Measurements from ENCODE around the gene THSD7B. TPM values are rescaled to one million over a fixed set of nuclear protein-coding genes. Genes with fewer than 3 reads are reported as not detected.

THSD7B gene
- polyA plus RNA-seq, 2 of the 4 experiments (the other 2 are of a cell fraction): not detected

- no peak for FAIRE-seq
Measured at GRCh38 chr2:137047369-137047768, 282.0 kb downstream of the THSD7B start.

More at GRCh38 chr2:137047369-137047768, 282.0 kb downstream of the THSD7B start:
- no peak for ATAC-seq
- ChIA-PET POLR2A (no interaction called here), CTCF (interaction anchor here (1.5 kb wide), 1 partner anchor 12 kb away, joined by 3 read pairs; no protein-coding TSS in a partner anchor)
- H3K4me3 ChIP-seq: no peak overlapping the region
- DNase-seq (ENCODE audit: low read depth in 1 of 2, low spot score in 1 of 2): no peak
- TF ChIP-seq ZSCAN20 (CRISPR knock-in tag; IDR thresholded peaks at IDR 0.05) (no peak), FOSB (CRISPR knock-in tag; IDR thresholded peaks at IDR 0.05) (no peak), HOXB13 (CRISPR knock-in tag; IDR thresholded peaks at IDR 0.05; ENCODE audit: low read depth) (no peak), REST (IDR thresholded peaks at IDR 0.05) (no peak), MAFK (IDR thresholded peaks at IDR 0.05; ENCODE audit: partially characterized antibody) (no peak), POLR2AphosphoS2 (conservative IDR thresholded peaks at IDR 0.05; ENCODE audit: low read length) (no peak), SREBF2 (IDR thresholded peaks at IDR 0.05) (no peak), HOXB5 (CRISPR knock-in tag; IDR thresholded peaks at IDR 0.05) (no peak), JUN (IDR thresholded peaks at IDR 0.05) (no peak), CTCF (IDR thresholded peaks at IDR 0.05) (no peak), CHD4 (IDR thresholded peaks at IDR 0.05; ENCODE audit: borderline replicate concordance) (no peak), RAD21 (conservative IDR thresholded peaks at IDR 0.05 in 1 of 2, IDR thresholded peaks at IDR 0.05 in 1 of 2) (no peak), EHF (CRISPR knock-in tag; IDR thresholded peaks at IDR 0.05) (no peak), RFX5 (IDR thresholded peaks at IDR 0.05) (no peak), EP300 (IDR thresholded peaks at IDR 0.05) (no peak), RCOR1 (IDR thresholded peaks at IDR 0.05; ENCODE audit: low read depth, low read length) (no peak), HMGXB4 (CRISPR knock-in tag; IDR thresholded peaks at IDR 0.05; ENCODE audit: borderline replicate concordance) (no peak), FOXS1 (CRISPR knock-in tag; IDR thresholded peaks at IDR 0.05) (no peak), MAZ (IDR thresholded peaks at IDR 0.05; ENCODE audit: borderline replicate concordance, low read depth, low read length) (no peak)
- WGBS (ENCODE audit: missing lambda C conversion rate): 26% methylated on average over 5 of the region's 5 CpGs
- H3K27ac ChIP-seq: no peak overlapping the region
- no peaks in the 10 kb centered on the region for H3K9me3 ChIP-seq
- H3K4me2 ChIP-seq: no peak overlapping the region
- no peaks in the 10 kb centered on the region for H3K4me1 ChIP-seq
